Bronchial epithelial cell (primary cell): ENCODE results near the gene ADCY3. TPM values are rescaled to one million over a fixed set of nuclear protein-coding genes. Genes with fewer than 3 reads are reported as not detected.

ENCODE experiments used
- DNase-seq: peaks from one replicate; pipeline ENCODE4 v3.0.0-alpha.2; 2010; ENCODE audit warnings: low read depth
- FAIRE-seq: peaks from 2 replicates; lab custom pipeline; 2011; peaks lifted over from hg19 to GRCh38; lab: Jason Lieb, UNC
- H3K27me3 ChIP-seq: 2 replicates; pipeline ENCODE4 v1.5.1; 2011; ENCODE audit warnings: low read length; ENCODE audit not compliant: control insufficient read depth, insufficient read depth
- H3K36me3 ChIP-seq: 2 replicates; pipeline ENCODE4 v1.5.1; 2011; ENCODE audit warnings: low read length; ENCODE audit not compliant: control insufficient read depth, insufficient read depth
- H3K4me3 ChIP-seq: 2 replicates; pipeline ENCODE4 v1.5.1; 2011; ENCODE audit warnings: mild to moderate bottlenecking, low read depth, low read length, control low read depth
- total RNA-seq: library from RNA; depleted of rRNA; stranded (reverse); fragments of >200 nt; gene quantifications from 2 replicates; pipeline ENCODE4 v1.2.1, GENCODE V29; 2014
- TF ChIP-seq, protein P1 (sequence below): IDR thresholded peaks from 2 replicates; pipeline ENCODE4 v1.5.1; 2011; ENCODE audit warnings: mild to moderate bottlenecking, moderate library complexity, low read length, control low read depth, inconsistent platforms; ENCODE audit not compliant: insufficient read depth, severe bottlenecking

Gene ADCY3
- total RNA-seq, 1 donor from 2014 or later, result 31.1 TPM

DNA sequence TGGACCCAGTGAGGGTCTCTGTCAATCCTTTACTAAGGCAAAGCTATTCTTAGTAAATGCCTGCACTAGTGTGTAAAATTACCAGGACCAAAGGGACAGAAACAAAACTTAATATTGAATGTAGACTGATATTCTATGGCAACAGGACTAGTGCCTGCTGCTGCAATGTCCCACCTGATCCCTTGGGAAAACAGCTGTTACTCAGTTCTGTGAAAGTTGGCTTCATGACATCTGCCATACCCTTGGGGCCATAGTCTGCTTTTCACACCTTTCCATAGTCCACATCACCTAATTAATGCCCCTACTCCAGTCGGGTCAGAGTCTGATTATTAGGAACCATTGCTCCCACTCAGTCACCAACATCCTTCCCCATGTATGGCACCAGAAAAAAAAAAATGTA is 37.2 kb upstream of the ADCY3 start:
- H3K36me3 ChIP-seq, result peaks cover 7% of the 10 kb centered on the region
- H3K4me3 ChIP-seq, result no peak overlapping the region
- FAIRE-seq (no peak), DNase-seq (no peak)
- TF ChIP-seq, protein P1, sequence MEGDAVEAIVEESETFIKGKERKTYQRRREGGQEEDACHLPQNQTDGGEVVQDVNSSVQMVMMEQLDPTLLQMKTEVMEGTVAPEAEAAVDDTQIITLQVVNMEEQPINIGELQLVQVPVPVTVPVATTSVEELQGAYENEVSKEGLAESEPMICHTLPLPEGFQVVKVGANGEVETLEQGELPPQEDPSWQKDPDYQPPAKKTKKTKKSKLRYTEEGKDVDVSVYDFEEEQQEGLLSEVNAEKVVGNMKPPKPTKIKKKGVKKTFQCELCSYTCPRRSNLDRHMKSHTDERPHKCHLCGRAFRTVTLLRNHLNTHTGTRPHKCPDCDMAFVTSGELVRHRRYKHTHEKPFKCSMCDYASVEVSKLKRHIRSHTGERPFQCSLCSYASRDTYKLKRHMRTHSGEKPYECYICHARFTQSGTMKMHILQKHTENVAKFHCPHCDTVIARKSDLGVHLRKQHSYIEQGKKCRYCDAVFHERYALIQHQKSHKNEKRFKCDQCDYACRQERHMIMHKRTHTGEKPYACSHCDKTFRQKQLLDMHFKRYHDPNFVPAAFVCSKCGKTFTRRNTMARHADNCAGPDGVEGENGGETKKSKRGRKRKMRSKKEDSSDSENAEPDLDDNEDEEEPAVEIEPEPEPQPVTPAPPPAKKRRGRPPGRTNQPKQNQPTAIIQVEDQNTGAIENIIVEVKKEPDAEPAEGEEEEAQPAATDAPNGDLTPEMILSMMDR, result no peak
- no peaks in the 10 kb centered on the region for H3K27me3 ChIP-seq

DNA sequence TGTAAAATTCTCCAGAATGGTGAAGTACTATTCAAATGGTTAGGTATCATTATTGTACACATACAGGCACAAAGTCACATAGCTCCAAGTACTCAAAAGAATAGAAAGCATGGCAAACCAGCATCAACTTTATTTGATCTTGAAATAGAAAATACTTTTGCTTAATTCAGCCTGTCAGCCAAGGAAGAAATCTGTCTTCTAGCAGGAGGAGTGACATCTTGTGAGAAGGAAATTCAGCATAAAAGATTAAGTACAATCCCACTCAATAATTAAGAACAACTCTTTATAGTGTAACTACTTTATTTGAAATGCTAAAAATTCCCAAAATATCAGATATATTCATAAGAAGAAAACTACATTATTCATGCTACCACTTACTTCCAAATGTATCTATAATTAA is 35.9 kb upstream of the ADCY3 start:
- TF ChIP-seq, protein P1, result no peak
- no peak for FAIRE-seq
- Histone ChIP-seq H3K4me3 (no peak overlapping the region), H3K36me3 (peaks cover 7% of the 10 kb centered on the region), H3K27me3 (no peaks in the 10 kb centered on the region)
- no peak for DNase-seq

DNA sequence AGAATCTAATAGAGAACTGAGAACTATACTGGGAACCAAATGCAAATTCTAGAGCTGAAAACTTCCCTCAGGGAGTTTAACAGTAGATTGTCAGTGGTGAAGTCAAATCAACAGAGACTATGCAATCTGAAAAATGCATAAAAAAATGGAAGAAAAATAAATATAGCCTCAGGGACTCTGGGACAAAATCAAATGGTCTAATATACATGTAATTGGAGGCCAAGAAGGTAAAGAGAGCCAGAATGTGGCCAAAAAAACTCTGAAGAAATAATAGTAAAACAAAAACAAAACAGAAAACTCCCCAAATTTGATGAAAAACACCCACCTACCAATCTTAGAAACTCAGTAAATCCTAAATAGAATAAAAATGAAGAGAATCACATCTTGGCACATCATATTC is 35.2 kb upstream of the ADCY3 start:
- no peak for FAIRE-seq
- Histone ChIP-seq H3K27me3 (no peaks in the 10 kb centered on the region), H3K4me3 (no peak overlapping the region), H3K36me3 (peaks cover 7% of the 10 kb centered on the region)
- TF ChIP-seq, protein P1, result no peak
- DNase-seq, result no peak

DNA sequence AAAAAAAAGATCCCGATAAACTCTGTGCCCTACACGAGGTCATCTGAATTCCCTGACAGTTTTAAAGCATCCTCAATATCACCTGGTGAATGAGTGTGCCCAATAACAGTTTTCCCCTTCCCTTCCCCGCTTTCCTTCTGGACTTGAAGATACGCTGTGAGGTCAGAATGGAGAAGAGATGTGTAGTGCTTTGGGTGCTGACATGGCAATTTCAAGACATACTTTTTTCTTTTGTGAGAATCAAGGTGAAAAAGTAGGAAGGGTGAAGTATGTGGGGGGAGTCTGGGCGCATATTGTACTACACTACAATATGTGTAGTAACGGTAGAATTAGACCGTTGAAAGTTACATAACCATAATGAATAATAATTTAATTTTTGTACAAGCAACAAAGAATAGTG is 30.1 kb upstream of the ADCY3 start:
- TF ChIP-seq, protein P1, result no peak
- FAIRE-seq (no peak), DNase-seq (no peak)
- H3K36me3 ChIP-seq, result no peaks in the 10 kb centered on the region
- H3K27me3 ChIP-seq, result no peaks in the 10 kb centered on the region
- H3K4me3 ChIP-seq, result no peak overlapping the region

DNA sequence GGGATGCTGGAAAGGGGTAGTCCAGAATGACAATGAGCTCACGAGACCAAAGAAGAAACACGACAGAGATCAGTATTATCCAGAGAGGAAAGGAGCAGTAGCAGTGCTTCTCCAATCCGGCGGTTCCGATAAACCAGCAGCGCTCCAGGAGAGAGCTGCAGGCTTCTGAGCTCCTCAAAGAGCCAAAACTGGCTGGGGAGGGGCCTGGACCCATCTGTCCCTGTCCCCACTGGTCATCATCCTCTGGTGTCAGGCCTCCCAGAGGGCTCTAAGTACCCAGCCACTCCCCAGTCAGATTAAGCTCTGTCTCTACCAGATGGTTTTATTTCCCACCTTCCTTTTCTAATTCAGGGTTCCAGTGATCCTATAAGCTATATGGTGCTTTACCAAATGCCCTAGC is 28.5 kb upstream of the ADCY3 start:
- no peaks in the 10 kb centered on the region for H3K27me3 ChIP-seq
- TF ChIP-seq, protein P1, result no peak
- DNase-seq, result no peak
- no peak overlapping the region for H3K4me3 ChIP-seq
- no peaks in the 10 kb centered on the region for H3K36me3 ChIP-seq
- no peak for FAIRE-seq

DNA sequence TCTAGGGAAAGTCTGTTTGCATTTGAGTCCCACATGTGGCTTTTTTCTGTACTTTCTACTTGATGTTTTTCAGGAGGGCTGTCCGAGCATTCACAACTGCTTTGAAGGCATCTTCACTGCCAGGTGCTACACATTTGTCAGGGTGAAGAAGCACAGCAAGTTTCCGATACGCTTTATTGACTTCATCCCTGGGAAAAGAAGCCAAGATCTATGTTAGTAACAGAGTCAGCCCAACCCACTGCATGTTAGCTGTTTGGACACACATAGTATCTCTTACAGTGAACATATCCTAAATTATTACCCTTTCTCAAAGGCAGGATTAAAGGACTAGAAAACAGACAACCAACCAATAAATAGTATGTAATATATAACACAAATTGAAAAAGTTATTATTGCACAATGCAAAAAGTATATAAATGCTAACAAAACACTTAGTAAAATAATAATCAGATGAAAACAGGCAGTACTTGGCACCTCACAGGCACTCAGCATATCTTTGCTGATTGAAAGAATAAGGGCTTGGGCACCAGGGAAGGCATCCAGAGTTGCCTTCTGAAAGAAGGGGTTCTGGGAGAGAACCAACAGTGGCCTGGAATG is 27.6 kb upstream of the ADCY3 start:
- Histone ChIP-seq H3K4me3 (no peak overlapping the region), H3K36me3 (no peaks in the 10 kb centered on the region), H3K27me3 (no peaks in the 10 kb centered on the region)
- no peak for FAIRE-seq
- TF ChIP-seq, protein P1, result no peak
- DNase-seq, result no peak
